Thymus (tissue), 11 donors: Measurements from ENCODE around the gene NTM. TPM values are rescaled to one million over a fixed set of nuclear protein-coding genes. Genes with fewer than 3 reads are reported as not detected.

Source experiments
- DNase-seq, 9 donors: peaks; one replicate each; pipeline ENCODE4 v3.0.0-alpha.2; 2013; ENCODE audit warnings: low spot score in 9 of 9, low read depth in 6 of 9, missing footprints in 1 of 9
- H3K27ac ChIP-seq, 2 donors: one replicate each; pipeline ENCODE4 v1.5.1; 2013; ENCODE audit warnings: control low read depth in 1 of 2, low read depth in 1 of 2, low read length in 1 of 2, mild to moderate bottlenecking in 1 of 2, moderate library complexity in 1 of 2
- H3K27me3 ChIP-seq, 2 donors: one replicate each; pipeline ENCODE4 v1.5.1; 2013; ENCODE audit warnings: low read length in 1 of 2; ENCODE audit not compliant: control insufficient read depth in 2 of 2, insufficient read depth in 1 of 2
- H3K36me3 ChIP-seq, 2 donors: one replicate each; pipeline ENCODE4 v1.5.1; 2013; ENCODE audit warnings: low read length in 1 of 2, mild to moderate bottlenecking in 1 of 2, moderate library complexity in 1 of 2; ENCODE audit not compliant: control insufficient read depth in 2 of 2, insufficient read depth in 2 of 2
- H3K4me1 ChIP-seq, 2 donors: one replicate each; pipeline ENCODE4 v1.5.1; 2013; ENCODE audit warnings: low read length in 2 of 2; ENCODE audit not compliant: control insufficient read depth in 2 of 2, insufficient read depth in 2 of 2
- H3K4me3 ChIP-seq, 2 donors: one replicate each; pipeline ENCODE4 v1.5.1; 2013; ENCODE audit warnings: low read length in 2 of 2, control low read depth in 1 of 2, mild to moderate bottlenecking in 1 of 2
- H3K9me3 ChIP-seq, 2 donors: one replicate each; pipeline ENCODE4 v1.5.1; 2013; ENCODE audit warnings: low read length in 1 of 2, mild to moderate bottlenecking in 1 of 2; ENCODE audit not compliant: control insufficient read depth in 2 of 2, insufficient read depth in 1 of 2
- WGBS: extraction: QIAGEN DNeasy Blood & Tissue Kit; methylation state at CpG from one replicate; pipeline ENCODE4 v1.1.7; 2013; 5-methylcytosine and 5-hydroxymethylcytosine counted together
- polyA plus RNA-seq: library from polyadenylated mRNA; stranded (reverse); fragments of 200-250 nt; gene quantifications from one replicate; pipeline ENCODE4 v1.2.3, GENCODE V29; 2013
- total RNA-seq: library from RNA; stranded (reverse); fragments of 120-200 nt; gene quantifications from one replicate; pipeline ENCODE4 v1.2.4, GENCODE V29; 2013
- donor health status: healthy.

The NTM gene
- total and polyA plus RNA-seq, 2 donors, result 0.18 to 0.47 TPM

DNA sequence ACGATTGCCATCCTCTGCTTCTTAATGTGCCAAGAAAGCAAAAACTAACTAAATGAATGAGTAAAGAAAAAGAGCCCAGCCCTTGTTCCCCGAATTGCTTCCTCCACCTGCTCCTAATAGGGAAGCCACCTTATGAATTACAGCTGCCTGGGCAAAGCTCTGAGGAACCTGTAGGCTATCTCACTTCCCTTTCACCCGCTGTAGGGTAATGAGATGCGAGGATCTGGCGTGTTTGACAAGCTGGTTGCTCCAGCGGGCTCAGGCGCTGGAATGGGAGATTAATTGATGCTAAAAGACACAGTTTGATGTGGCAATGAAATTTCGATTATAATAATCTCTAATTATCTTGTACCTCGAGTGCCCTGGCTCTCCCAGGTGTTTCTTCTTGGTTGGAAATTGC, 256.4 kb downstream of the NTM start:
- 10% methylated on average over 9 of the region's 9 CpGs for WGBS
- Histone ChIP-seq H3K4me1 (peaks cover 0 to 21% of the 10 kb centered on the region in 2 donors), H3K27ac (no peak overlapping the region), H3K27me3 (peaks cover 0 to 3% of the 10 kb centered on the region in 2 donors), H3K4me3 (no peak overlapping the region), H3K36me3 (no peaks in the 10 kb centered on the region), H3K9me3 (no peaks in the 10 kb centered on the region)
- DNase-seq, result peak in 1 of 9 donors; percentile 34

- 93% methylated on average over 6 of the region's 6 CpGs for WGBS
- peaks cover 0 to 13% of the 10 kb centered on the region in 2 donors for H3K4me1 ChIP-seq
- DNase-seq, result no peak
Observed at GRCh38 chr11:131628739-131629138, 258.3 kb downstream of the NTM start.

GRCh38 chr11:131629925-131630540, 259.6 kb downstream of the NTM start:
- Histone ChIP-seq H3K4me3 (no peak overlapping the region), H3K27me3 (peaks cover 0 to 3% of the 10 kb centered on the region in 2 donors), H3K36me3 (no peaks in the 10 kb centered on the region), H3K4me1 (peaks cover 0 to 6% of the 10 kb centered on the region in 2 donors), H3K9me3 (no peaks in the 10 kb centered on the region), H3K27ac (no peak overlapping the region)
- DNase-seq, result no peak
- 91% methylated on average over 5 of the region's 5 CpGs for WGBS

More at GRCh38 chr11:131628739-131629138, 258.3 kb downstream of the NTM start:
- H3K27ac ChIP-seq, result no peak overlapping the region
- H3K4me3 ChIP-seq, result no peak overlapping the region
- H3K9me3 ChIP-seq, result no peaks in the 10 kb centered on the region
- peaks cover 0 to 3% of the 10 kb centered on the region in 2 donors for H3K27me3 ChIP-seq
- H3K36me3 ChIP-seq, result no peaks in the 10 kb centered on the region

- H3K4me3 ChIP-seq, result no peak overlapping the region
- no peak for DNase-seq
- no peaks in the 10 kb centered on the region for H3K4me1 ChIP-seq
- 85% methylated on average over 2 of the region's 2 CpGs for WGBS
- H3K36me3 ChIP-seq, result no peaks in the 10 kb centered on the region
- H3K27me3 ChIP-seq, result no peaks in the 10 kb centered on the region
- H3K27ac ChIP-seq, result no peak overlapping the region
- H3K9me3 ChIP-seq, result no peaks in the 10 kb centered on the region
Observed at GRCh38 chr11:131632971-131633370, 262.6 kb downstream of the NTM start.

DNA sequence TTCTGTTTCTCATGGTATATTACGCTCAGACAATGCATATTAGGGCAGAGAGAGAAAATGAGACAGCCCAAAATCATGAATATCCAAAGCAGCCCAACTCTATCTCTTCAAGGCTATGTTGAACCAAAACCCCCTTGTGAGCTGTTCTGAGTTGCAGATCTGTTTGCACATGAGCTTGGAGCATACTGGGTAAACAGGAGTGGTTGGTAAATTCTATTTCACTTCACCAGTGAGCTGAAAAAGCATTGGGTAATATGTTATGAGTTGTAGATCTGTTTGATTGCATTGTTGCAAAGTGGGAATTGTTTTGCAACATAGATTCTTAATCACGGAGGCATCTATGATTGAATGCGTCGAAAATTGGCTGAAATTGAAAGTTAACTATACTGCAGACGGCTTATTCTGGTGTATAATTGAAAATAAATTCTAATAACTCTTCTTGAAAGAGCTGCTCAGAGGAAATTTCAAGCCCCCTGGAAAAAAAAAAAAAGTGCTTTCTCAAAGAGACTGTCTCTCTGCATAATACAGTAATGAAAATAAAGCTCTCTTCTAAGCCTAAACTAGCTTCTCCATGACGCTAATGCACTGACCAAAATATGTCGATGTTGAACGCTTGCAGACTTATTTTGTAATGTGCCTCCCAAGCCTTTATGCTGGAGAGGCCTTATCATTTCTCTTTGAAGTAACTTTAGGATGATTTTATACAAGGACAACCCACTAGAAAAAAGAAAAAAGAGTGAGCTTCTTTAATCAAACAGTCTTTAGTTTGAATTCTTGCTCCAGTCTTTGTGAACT, 263.7 kb downstream of the NTM start:
- Histone ChIP-seq H3K36me3 (no peaks in the 10 kb centered on the region), H3K9me3 (no peaks in the 10 kb centered on the region), H3K4me1 (no peaks in the 10 kb centered on the region), H3K27ac (no peak overlapping the region), H3K4me3 (no peak overlapping the region), H3K27me3 (no peaks in the 10 kb centered on the region)
- WGBS, result 91% methylated on average over 8 of the region's 8 CpGs
- DNase-seq, result no peak

- no peaks in the 10 kb centered on the region for H3K9me3 ChIP-seq
- no peak overlapping the region for H3K27ac ChIP-seq
- H3K4me3 ChIP-seq, result no peak overlapping the region
- no peaks in the 10 kb centered on the region for H3K27me3 ChIP-seq
- DNase-seq, result no peak
- no peaks in the 10 kb centered on the region for H3K36me3 ChIP-seq
- H3K4me1 ChIP-seq, result peaks cover 0 to 2% of the 10 kb centered on the region in 2 donors
- WGBS, result 92% methylated on average over 6 of the region's 6 CpGs
Observed at GRCh38 chr11:131637469-131638175, 267.2 kb downstream of the NTM start.

DNA sequence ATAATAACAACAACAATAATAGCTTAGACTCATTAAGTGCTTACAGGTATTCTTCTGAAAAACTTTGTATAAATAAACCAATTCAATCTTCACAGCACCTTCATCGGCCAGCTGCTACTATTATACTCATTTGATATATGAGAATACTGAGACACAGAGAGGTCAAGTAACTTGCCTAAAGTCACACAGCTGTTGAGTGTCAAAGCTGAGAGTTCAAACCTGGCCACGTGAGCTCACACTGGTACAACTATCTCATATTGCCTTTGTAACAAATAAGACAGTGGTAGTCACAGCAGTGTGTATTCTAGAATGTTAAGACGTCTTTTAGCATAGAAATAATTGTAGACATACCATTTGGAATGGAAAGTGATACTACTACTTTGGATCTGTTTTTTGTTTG, 268.5 kb downstream of the NTM start:
- DNase-seq, result no peak
- WGBS, result 94% methylated on average over 3 of the region's 3 CpGs

GRCh38 chr11:131640320-131640719, 269.9 kb downstream of the NTM start:
- Histone ChIP-seq H3K4me1 (peaks cover 0 to 4% of the 10 kb centered on the region in 2 donors), H3K27me3 (no peaks in the 10 kb centered on the region)
- 65% methylated on average over 5 of the region's 5 CpGs for WGBS

More for the DNA sequence above, 268.5 kb downstream of the NTM start:
- H3K4me3 ChIP-seq, result no peak overlapping the region
- no peaks in the 10 kb centered on the region for H3K9me3 ChIP-seq
- H3K27ac ChIP-seq, result no peak overlapping the region
- H3K27me3 ChIP-seq, result no peaks in the 10 kb centered on the region
- H3K36me3 ChIP-seq, result no peaks in the 10 kb centered on the region
- peaks cover 0 to 2% of the 10 kb centered on the region in 2 donors for H3K4me1 ChIP-seq

More at GRCh38 chr11:131640320-131640719, 269.9 kb downstream of the NTM start:
- DNase-seq, result no peak
- Histone ChIP-seq H3K36me3 (no peaks in the 10 kb centered on the region), H3K9me3 (no peaks in the 10 kb centered on the region), H3K4me3 (no peak overlapping the region), H3K27ac (no peak overlapping the region)
